Vagina (tissue), 2 donors: Measurements from ENCODE around the gene ATRN.
"Not testable (repeated sequence)": the region's sequence is repeated elsewhere in the genome, so short reads cannot be mapped to it uniquely, and the experiment has no call there.

Experiments
- CTCF ChIP-seq, 3 experiments: fragments of 450-650 bp in 2 of 3; fragments of 200-600 bp in 1 of 3; sonication (generic) in 1 of 3; IDR thresholded peaks; one replicate each; pipeline ENCODE4 v1.5.1; 2017 to 2019; ENCODE audit warnings: antibody characterized with exemption in 3 of 3, mild to moderate bottlenecking in 2 of 3, moderate library complexity in 2 of 3
- POLR2A ChIP-seq, 2 donors: fragments of 450-650 bp; IDR thresholded peaks; one replicate each; pipeline ENCODE4 v1.6.1; 2017; ENCODE audit warnings: antibody characterized with exemption in 2 of 2, mild to moderate bottlenecking in 2 of 2, moderate library complexity in 2 of 2

DNA sequence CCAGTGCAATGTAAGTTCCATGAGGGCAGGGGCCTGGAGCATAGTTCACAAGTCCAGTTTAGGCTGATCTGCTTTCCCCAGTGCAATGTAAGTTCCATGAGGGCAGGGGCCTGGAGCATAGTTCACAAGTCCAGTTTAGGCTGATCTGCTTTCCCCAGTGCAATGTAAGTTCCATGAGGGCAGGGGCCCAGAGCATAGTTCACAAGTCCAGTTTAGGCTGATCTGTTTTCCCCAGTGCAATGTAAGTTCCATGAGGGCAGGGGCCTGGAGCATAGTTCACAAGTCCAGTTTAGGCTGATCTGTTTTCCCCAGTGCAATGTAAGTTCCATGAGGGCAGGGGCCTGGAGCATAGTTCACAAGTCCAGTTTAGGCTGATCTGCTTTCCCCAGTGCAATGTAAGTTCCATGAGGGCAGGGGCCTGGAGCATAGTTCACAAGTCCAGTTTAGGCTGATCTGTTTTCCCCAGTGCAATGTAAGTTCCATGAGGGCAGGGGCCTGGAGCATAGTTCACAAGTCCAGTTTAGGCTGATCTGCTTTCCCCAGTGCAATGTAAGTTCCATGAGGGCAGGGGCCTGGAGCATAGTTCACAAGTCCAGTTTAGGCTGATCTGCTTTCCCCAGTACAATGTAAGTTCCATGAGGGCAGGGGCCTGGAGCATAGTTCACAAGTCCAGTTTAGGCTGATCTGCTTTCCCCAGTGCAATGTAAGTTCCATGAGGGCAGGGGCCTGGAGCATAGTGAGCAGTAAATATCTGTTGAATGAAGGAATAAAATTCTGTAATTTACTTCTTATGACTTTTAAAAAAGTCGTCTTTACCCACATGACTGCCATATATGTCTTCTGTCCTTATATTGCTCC lies 6.4 kb downstream of the ATRN start:
- TF ChIP-seq CTCF, POLR2A (IDR thresholded peaks at IDR 0.05): not testable (repeated sequence)
